KOPT-K1 (cell line): ENCODE results near the gene PPID.
"Not testable (repeated sequence)": the region's sequence is repeated elsewhere in the genome, so short reads cannot be mapped to it uniquely, and the experiment has no call there.

Experiments used
- H3K27ac ChIP-seq: fragments of 200-600 bp; sonication (generic); 2 replicates; pipeline ENCODE4 v1.5.1; 2016; ENCODE audit warnings: antibody characterized with exemption, mild to moderate bottlenecking, low read depth, low read length; ENCODE audit not compliant: poor library complexity, severe bottlenecking
- H3K36me3 ChIP-seq: fragments of 200-600 bp; sonication (generic); 2 replicates; pipeline ENCODE4 v1.5.1; 2017; ENCODE audit warnings: antibody characterized with exemption, mild to moderate bottlenecking, low read length, moderate library complexity; ENCODE audit not compliant: insufficient read depth
- H3K9me3 ChIP-seq: fragments of 200-600 bp; sonication (generic); 2 replicates; pipeline ENCODE4 v1.5.1; 2017; ENCODE audit warnings: antibody characterized with exemption, low read length, mild to moderate bottlenecking; ENCODE audit not compliant: insufficient read depth, poor library complexity, severe bottlenecking

Gene PPID

GRCh38 chr4:158754385-158755180 lies 31.4 kb upstream of the PPID start:
- no peaks in the 10 kb centered on the region for H3K36me3 ChIP-seq
- H3K27ac ChIP-seq: no peak overlapping the region
- no peaks in the 10 kb centered on the region for H3K9me3 ChIP-seq

- no peak overlapping the region for H3K27ac ChIP-seq
- no peaks in the 10 kb centered on the region for H3K36me3 ChIP-seq
- peaks cover 3% of the 10 kb centered on the region for H3K9me3 ChIP-seq
These were observed 27.2 kb upstream of the PPID start for GRCh38 chr4:158750379-158750778.

- not testable (repeated sequence) for H3K27ac ChIP-seq, H3K36me3 ChIP-seq, H3K9me3 ChIP-seq
These were observed 23.3 kb upstream of the PPID start for GRCh38 chr4:158746537-158746936.

GRCh38 chr4:158741326-158742021 lies 18.3 kb upstream of the PPID start:
- H3K36me3 ChIP-seq: no peaks in the 10 kb centered on the region
- no peaks in the 10 kb centered on the region for H3K9me3 ChIP-seq
- H3K27ac ChIP-seq: no peak overlapping the region

GRCh38 chr4:158739600-158739999 lies 16.4 kb upstream of the PPID start:
- H3K27ac ChIP-seq: no peak overlapping the region
- H3K9me3 ChIP-seq: no peaks in the 10 kb centered on the region
- no peaks in the 10 kb centered on the region for H3K36me3 ChIP-seq

GRCh38 chr4:158738866-158739265 lies 15.7 kb upstream of the PPID start:
- no peak overlapping the region for H3K27ac ChIP-seq
- no peaks in the 10 kb centered on the region for H3K36me3 ChIP-seq
- no peaks in the 10 kb centered on the region for H3K9me3 ChIP-seq

- H3K27ac ChIP-seq: no peak overlapping the region
- no peaks in the 10 kb centered on the region for H3K9me3 ChIP-seq
- no peaks in the 10 kb centered on the region for H3K36me3 ChIP-seq
These were observed 6.7 kb upstream of the PPID start for GRCh38 chr4:158729716-158730559.

GRCh38 chr4:158728236-158728635 lies 5.0 kb upstream of the PPID start:
- Histone ChIP-seq H3K36me3 (no peaks in the 10 kb centered on the region), H3K27ac (no peak overlapping the region), H3K9me3 (no peaks in the 10 kb centered on the region)

GRCh38 chr4:158726633-158727032 lies 3.4 kb upstream of the PPID start:
- H3K27ac ChIP-seq: no peak overlapping the region
- H3K9me3 ChIP-seq: no peaks in the 10 kb centered on the region
- no peaks in the 10 kb centered on the region for H3K36me3 ChIP-seq

GRCh38 chr4:158724637-158725036 lies 1.4 kb upstream of the PPID start:
- Histone ChIP-seq H3K27ac (no peak overlapping the region), H3K36me3 (peaks cover 17% of the 10 kb centered on the region), H3K9me3 (no peaks in the 10 kb centered on the region)

- H3K27ac ChIP-seq: peak overlapping the region; percentile 71
- H3K9me3 ChIP-seq: no peaks in the 10 kb centered on the region
- peaks cover 40% of the 10 kb centered on the region for H3K36me3 ChIP-seq
These were observed 792 bp downstream of the PPID start for GRCh38 chr4:158722291-158722916.

- Histone ChIP-seq H3K27ac (no peak overlapping the region), H3K9me3 (no peaks in the 10 kb centered on the region), H3K36me3 (peaks cover 47% of the 10 kb centered on the region)
These were observed 1.5 kb downstream of the PPID start for GRCh38 chr4:158721680-158722079.

GRCh38 chr4:158715802-158716201 lies 7.4 kb downstream of the PPID start:
- Histone ChIP-seq H3K27ac (no peak overlapping the region), H3K36me3 (peaks cover 99% of the 10 kb centered on the region), H3K9me3 (no peaks in the 10 kb centered on the region)

GRCh38 chr4:158714937-158715336 lies 8.3 kb downstream of the PPID start:
- no peaks in the 10 kb centered on the region for H3K9me3 ChIP-seq
- H3K27ac ChIP-seq: no peak overlapping the region
- H3K36me3 ChIP-seq: peaks cover 100% of the 10 kb centered on the region

- not testable (repeated sequence) for H3K9me3 ChIP-seq, H3K27ac ChIP-seq
- H3K36me3 ChIP-seq: peaks cover 100% of the 10 kb centered on the region
These were observed 10.6 kb downstream of the PPID start for GRCh38 chr4:158712622-158713021.
